ENCODE measurements around the gene TLE2.

Gene TLE2

DNA sequence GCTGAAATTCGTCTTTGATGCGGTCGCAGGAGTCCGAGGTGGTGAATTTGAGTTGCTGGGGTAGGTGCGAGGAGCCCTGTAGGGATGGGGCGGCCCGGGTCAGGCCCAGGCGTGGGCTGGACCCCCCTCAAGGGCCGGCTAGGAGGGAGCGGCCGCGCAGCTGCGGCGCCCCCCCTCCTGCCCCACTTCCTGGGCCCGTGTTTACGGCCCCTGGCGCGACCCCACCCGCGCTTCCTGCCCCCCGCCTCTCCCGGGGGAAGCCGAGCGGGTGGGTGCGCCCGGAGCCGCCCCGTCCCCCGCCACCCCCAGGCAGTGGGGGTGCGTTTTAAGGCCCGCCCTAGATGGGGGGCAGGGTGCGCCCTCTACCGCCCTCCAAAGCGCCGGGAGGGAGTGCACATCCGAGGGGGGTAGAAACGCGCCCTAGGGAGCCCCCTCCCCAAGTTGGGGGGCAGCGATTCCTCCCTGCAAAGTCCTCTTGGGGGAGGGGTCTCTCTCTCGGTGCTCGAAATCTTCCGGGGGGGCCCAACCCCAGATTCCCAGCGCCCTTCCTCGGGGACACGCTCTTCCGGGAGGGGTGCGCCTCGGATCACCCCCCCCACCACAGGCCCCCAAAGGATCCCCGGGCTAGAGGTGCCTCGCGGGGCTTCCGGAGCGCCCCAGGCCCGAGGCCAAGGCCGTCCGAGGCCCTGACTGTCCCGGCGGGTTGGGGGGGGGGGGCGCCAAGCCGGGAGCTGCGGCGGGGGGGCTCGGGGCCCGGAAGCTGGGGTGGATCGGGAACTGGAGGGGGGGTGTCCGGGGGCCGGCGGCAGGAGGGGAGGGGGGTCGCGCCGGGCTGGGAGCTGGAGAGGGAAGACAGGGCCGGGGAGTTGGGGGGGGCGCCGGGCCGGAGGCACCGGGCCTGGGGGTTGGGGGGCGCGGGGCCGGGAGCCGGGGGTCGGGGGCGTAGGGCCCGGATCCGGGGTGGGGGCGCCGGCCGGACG is 32.4 kb upstream of the TLE2 start:
- peaks cover 29 to 80% of the 10 kb centered on the region in 2 donors for H3K4me1 Mint-ChIP-seq
- H3K27me3 Mint-ChIP-seq: no peaks in the 10 kb centered on the region
- DNase-seq: peak; percentile 36
- ATAC-seq (replicated peaks): peak; percentile 33 to 47
- peaks cover 20 to 27% of the 10 kb centered on the region in 2 donors for H3K36me3 Mint-ChIP-seq
- H3K9me3 Mint-ChIP-seq: no peaks in the 10 kb centered on the region
- H3K27ac Mint-ChIP-seq: peak overlapping the region; percentile 88
- H3K4me3 Mint-ChIP-seq: peak overlapping the region; percentile 85

GRCh38 chr19:3060857-3061181 is 31.7 kb upstream of the TLE2 start:
- H3K27ac Mint-ChIP-seq: peak overlapping the region; percentile 90
- H3K27me3 Mint-ChIP-seq: no peaks in the 10 kb centered on the region
- DNase-seq (no peak), ATAC-seq (replicated peaks) (no peak)
- peak overlapping the region; percentile 85 for H3K4me3 Mint-ChIP-seq
- H3K4me1 Mint-ChIP-seq: peaks cover 26 to 80% of the 10 kb centered on the region in 2 donors
- peaks cover 21 to 31% of the 10 kb centered on the region in 2 donors for H3K36me3 Mint-ChIP-seq
- H3K9me3 Mint-ChIP-seq: no peaks in the 10 kb centered on the region

- H3K27me3 Mint-ChIP-seq: no peaks in the 10 kb centered on the region
- no peaks in the 10 kb centered on the region for H3K9me3 Mint-ChIP-seq
- DNase-seq (no peak), ATAC-seq (replicated peaks) (no peak)
- H3K4me3 Mint-ChIP-seq: peak overlapping the region; percentile 17 to 32
- peaks cover 30 to 39% of the 10 kb centered on the region in 2 donors for H3K36me3 Mint-ChIP-seq
- H3K27ac Mint-ChIP-seq: peak overlapping the region; percentile 71
- H3K4me1 Mint-ChIP-seq: peaks cover 29 to 80% of the 10 kb centered on the region in 2 donors
Observed at GRCh38 chr19:3059653-3060052, 30.6 kb upstream of the TLE2 start.

- DNase-seq (no peak), ATAC-seq (replicated peaks) (no peak)
- H3K9me3 Mint-ChIP-seq: no peaks in the 10 kb centered on the region
- H3K4me1 Mint-ChIP-seq: peaks cover 30 to 77% of the 10 kb centered on the region in 2 donors
- no peak overlapping the region for H3K4me3 Mint-ChIP-seq
- H3K27me3 Mint-ChIP-seq: no peaks in the 10 kb centered on the region
- peaks cover 34 to 44% of the 10 kb centered on the region in 2 donors for H3K36me3 Mint-ChIP-seq
- peak overlapping the region; percentile 7 for H3K27ac Mint-ChIP-seq
Observed at GRCh38 chr19:3058821-3059314, 29.8 kb upstream of the TLE2 start.

DNA sequence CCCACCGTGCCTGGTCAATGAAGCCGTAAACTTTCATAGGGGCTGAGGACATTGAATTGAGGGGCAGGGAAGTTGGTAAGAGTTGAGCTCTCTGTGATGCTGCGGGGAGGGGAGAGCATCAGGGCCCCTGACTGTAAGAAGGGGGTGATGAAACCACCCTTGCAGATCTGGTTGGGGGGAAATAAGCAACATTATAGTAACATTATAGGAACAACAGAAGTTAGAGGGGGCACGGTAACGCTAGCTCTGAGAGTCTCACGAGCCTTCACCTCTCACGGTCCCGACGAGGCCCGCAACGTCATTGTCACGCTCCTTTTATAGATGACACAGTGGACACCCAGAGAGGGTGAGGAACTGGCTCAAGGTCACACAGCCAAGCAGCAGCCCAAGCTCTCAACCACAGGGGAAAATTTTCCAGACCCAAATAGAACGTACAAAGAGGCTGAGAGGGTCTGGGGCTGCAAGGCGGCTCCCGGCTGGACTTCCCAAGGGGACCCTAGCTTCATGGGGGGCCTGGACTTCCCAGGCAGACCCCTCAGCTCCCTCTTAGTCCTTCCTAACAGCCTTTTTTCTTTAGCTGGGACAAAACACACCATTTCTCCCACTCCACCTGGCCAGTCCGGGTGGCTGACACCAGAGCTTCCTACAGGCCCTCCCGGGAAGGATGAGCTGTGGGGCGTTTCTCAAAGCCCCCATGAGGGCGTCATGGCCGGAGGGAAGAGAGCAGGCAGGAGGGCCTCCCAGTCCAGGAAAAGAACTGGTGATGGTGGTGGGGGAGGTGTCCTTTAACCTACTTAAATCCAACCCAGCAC is 29.1 kb upstream of the TLE2 start:
- Mint-ChIP-seq H3K36me3 (peaks cover 34 to 47% of the 10 kb centered on the region in 2 donors), H3K27ac (peak overlapping the region; percentile 57), H3K27me3 (no peaks in the 10 kb centered on the region), H3K4me3 (peak overlapping the region in 1 of 2 donors; percentile 44), H3K9me3 (no peaks in the 10 kb centered on the region), H3K4me1 (peaks cover 28 to 70% of the 10 kb centered on the region in 2 donors)
- DNase-seq: no peak
- ATAC-seq (replicated peaks): no peak

DNA sequence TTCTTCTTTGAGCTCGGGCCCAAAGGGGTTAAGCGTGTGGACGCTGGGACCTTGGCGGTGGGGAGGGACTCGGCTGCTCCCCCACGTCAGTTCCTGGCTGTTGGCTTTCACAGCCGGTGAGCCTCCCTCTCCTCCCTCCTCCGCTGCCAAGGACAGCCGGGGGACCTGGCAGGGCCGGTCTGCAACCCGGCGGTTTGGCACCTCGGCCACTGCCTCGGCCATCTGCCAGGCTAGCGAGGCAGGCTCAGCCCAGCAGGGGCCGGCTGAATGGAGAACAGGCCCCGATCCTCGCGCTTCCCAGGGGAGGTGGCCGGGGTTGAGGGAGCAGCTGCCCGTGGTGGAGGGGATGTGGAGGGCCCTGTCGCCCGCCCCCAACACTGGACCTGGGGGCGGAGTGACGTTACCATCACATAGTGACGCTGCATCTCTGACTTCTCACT is 28.2 kb upstream of the TLE2 start:
- ATAC-seq (replicated peaks) (no peak), DNase-seq (no peak)
- H3K36me3 Mint-ChIP-seq: peaks cover 37 to 52% of the 10 kb centered on the region in 2 donors
- H3K4me3 Mint-ChIP-seq: no peak overlapping the region
- no peaks in the 10 kb centered on the region for H3K27me3 Mint-ChIP-seq
- H3K9me3 Mint-ChIP-seq: no peaks in the 10 kb centered on the region
- H3K4me1 Mint-ChIP-seq: peaks cover 25 to 67% of the 10 kb centered on the region in 2 donors
- no peak overlapping the region for H3K27ac Mint-ChIP-seq

DNA sequence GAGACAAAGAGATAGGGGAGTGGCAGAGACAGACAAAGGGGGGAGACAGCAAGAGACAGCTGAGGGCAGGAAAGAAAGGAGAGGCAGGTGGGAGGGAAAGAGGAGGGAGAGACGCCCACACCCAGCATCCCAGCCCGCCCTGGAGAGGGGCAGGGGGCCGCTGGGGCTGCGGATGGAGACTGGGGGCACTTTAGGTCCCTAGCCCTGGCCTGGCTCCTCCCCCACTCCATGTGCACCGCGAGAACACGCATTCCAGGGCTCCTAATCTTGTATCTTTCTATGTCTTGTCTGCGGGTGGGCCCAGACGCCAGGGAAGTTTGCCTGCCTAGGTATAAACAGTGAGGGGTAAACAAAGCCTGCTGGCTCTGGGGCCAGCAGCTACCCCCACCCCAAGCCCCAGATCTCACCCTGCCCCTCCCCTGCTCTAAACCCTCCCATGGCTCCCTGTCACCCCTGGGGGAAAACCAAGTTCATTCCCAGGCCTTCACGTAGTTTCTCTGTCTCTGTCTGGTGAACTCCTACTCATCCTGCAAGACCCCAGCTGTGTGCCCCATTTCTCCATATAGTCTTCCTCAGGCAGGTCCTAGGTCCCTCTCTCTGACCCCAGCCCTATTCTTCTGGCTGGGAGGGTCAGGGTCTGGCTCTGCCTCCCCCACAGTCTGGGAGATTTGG is 27.5 kb upstream of the TLE2 start:
- H3K4me3 Mint-ChIP-seq: no peak overlapping the region
- peaks cover 25 to 69% of the 10 kb centered on the region in 2 donors for H3K4me1 Mint-ChIP-seq
- H3K27me3 Mint-ChIP-seq: no peaks in the 10 kb centered on the region
- no peaks in the 10 kb centered on the region for H3K9me3 Mint-ChIP-seq
- DNase-seq: no peak
- no peak for ATAC-seq (replicated peaks)
- peaks cover 37 to 52% of the 10 kb centered on the region in 2 donors for H3K36me3 Mint-ChIP-seq
- H3K27ac Mint-ChIP-seq: no peak overlapping the region

DNA sequence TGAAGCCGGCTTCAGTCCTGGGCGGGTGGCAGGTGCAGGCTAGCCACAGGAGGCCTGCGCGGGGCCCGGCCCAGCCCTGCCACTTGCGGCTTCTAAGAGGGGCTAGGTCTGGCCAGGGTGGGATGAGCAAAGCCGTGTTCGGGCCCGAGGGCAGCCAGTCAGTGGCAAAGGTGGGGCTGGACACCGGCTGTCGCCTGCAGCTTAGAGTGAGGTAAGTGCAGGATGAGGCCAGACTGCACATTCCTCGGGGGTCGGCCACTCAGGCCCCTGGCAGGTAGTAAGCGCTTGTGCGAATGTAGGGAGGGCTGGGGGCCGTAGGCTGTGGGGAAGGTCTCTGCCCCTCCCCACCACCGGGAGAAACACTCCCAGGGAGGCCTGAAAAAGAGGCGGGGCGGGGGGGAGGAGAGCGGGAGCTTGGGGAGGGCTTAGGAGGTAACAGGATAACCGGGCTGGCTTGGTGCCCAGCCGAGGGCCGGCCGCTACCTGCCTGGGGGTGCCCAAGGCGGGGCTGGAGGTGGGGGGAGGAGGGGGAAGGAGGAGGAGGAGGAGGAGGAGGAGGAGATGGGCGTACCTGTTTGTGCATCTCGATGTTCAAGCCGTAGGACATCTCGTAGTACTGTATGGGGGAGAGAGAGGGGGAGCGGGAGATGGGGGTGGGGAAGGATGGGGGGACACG is 26.8 kb upstream of the TLE2 start:
- no peak for ATAC-seq (replicated peaks)
- no peaks in the 10 kb centered on the region for H3K27me3 Mint-ChIP-seq
- H3K4me3 Mint-ChIP-seq: no peak overlapping the region
- no peak overlapping the region for H3K27ac Mint-ChIP-seq
- H3K36me3 Mint-ChIP-seq: peaks cover 37 to 52% of the 10 kb centered on the region in 2 donors
- no peaks in the 10 kb centered on the region for H3K9me3 Mint-ChIP-seq
- H3K4me1 Mint-ChIP-seq: peaks cover 25 to 66% of the 10 kb centered on the region in 2 donors
- no peak for DNase-seq

GRCh38 chr19:3054972-3055740 is 26.1 kb upstream of the TLE2 start:
- peak overlapping the region; percentile 71 for H3K27ac Mint-ChIP-seq
- H3K4me3 Mint-ChIP-seq: no peak overlapping the region
- ATAC-seq (replicated peaks) (no peak), DNase-seq (no peak)
- peaks cover 23 to 59% of the 10 kb centered on the region in 2 donors for H3K4me1 Mint-ChIP-seq
- no peaks in the 10 kb centered on the region for H3K27me3 Mint-ChIP-seq
- no peaks in the 10 kb centered on the region for H3K9me3 Mint-ChIP-seq
- peaks cover 32 to 52% of the 10 kb centered on the region in 2 donors for H3K36me3 Mint-ChIP-seq

DNA sequence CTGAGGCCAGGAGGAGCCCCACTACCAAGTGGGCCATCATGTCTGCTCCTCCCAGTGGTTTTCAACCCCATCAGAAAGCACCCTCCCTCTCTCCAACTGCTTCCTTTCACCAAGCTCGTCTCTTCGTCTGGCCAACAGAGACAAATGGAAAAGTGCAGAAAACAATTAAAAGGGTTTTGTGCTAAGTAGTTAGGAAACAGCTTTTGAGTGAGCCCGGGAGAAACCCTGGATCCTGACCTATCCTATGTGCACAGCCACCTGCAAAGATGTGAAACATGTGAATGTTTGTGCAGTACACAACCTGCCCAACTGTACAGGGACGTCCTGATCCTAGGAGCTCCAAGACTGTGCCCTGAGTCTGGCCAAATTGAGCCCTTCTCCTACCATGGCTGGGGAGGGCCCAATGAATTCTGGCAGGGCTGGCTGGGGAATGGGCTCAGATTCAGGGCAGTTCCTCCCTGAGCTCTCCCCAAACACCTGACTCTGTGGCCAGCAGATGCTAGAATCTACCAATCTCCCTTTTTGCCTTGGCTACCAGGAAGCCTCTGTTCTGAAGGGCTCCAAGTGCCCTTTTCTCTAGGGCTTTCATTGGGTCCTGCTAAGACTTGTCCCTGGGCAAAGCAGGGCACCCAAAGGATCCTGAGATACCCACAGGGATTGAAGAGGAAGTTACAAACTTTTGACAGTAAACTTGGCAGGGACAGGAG is 25.3 kb upstream of the TLE2 start:
- no peak overlapping the region for H3K4me3 Mint-ChIP-seq
- ATAC-seq (replicated peaks) (no peak), DNase-seq (no peak)
- H3K27me3 Mint-ChIP-seq: no peaks in the 10 kb centered on the region
- H3K36me3 Mint-ChIP-seq: peaks cover 32 to 45% of the 10 kb centered on the region in 2 donors
- H3K27ac Mint-ChIP-seq: peak overlapping the region; percentile 70
- H3K9me3 Mint-ChIP-seq: no peaks in the 10 kb centered on the region
- H3K4me1 Mint-ChIP-seq: peaks cover 19 to 52% of the 10 kb centered on the region in 2 donors

DNA sequence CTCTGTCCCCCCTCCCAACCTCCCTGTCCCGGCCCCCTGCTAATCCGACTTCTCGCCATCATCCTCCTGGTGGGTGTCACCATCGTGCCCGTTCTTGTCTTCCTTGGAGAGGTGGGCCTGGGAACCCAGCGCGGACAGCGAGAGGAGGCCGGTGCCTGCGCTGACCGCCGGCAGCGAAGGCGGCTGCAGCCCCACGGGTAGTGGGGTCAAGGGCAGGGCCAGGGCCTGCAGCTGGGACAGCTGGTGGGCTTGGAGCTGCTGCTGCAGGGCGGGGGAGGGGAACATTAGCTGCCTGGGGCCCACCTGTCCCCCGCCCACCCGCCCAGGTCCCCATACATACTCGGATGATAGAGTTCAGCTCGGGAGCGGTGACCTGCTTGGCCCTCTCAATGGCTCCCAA is 24.7 kb upstream of the TLE2 start:
- Mint-ChIP-seq H3K4me1 (peaks cover 20 to 55% of the 10 kb centered on the region in 2 donors), H3K36me3 (peaks cover 32 to 44% of the 10 kb centered on the region in 2 donors), H3K4me3 (no peak overlapping the region), H3K27me3 (no peaks in the 10 kb centered on the region), H3K27ac (no peak overlapping the region), H3K9me3 (no peaks in the 10 kb centered on the region)
- DNase-seq: no peak
- no peak for ATAC-seq (replicated peaks)

GRCh38 chr19:3053218-3053621 is 24.1 kb upstream of the TLE2 start:
- Mint-ChIP-seq H3K4me1 (peaks cover 20 to 51% of the 10 kb centered on the region in 2 donors), H3K27ac (no peak overlapping the region), H3K9me3 (no peaks in the 10 kb centered on the region), H3K27me3 (no peaks in the 10 kb centered on the region), H3K36me3 (peaks cover 28 to 38% of the 10 kb centered on the region in 2 donors), H3K4me3 (no peak overlapping the region)
- DNase-seq: no peak
- ATAC-seq (replicated peaks): peak; percentile 10 to 25

All from stimulated activated naive B cell treated with anti-CD40 and anti-IgM and Interleukin-4, amounts not matched to agents 10 μg/mL and 1 μg/mL and 100 μg/mL, for 72 hours (primary cell).